ENCODE results near the gene RETN.

DNA sequence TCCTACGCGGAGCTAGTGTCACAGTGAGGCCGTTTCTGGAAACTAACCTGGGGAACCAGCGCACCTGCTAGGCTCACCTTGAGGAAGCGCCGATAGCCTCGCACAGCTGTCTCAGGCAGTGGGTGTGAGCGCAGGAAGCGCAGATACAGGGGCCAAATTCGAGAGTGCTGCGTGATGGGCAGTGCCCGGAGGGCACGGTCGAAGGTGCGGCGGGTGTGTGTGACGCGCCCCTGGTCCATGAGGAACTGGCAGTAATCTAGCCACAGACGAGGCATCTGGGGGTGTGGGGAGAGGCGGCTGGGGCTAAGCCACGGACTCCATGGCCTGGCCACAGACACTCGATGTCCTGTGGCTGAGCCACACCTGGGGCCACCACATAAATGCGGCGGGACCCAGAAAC is 41.7 kb upstream of the RETN start:
- TF ChIP-seq, protein P1, sequence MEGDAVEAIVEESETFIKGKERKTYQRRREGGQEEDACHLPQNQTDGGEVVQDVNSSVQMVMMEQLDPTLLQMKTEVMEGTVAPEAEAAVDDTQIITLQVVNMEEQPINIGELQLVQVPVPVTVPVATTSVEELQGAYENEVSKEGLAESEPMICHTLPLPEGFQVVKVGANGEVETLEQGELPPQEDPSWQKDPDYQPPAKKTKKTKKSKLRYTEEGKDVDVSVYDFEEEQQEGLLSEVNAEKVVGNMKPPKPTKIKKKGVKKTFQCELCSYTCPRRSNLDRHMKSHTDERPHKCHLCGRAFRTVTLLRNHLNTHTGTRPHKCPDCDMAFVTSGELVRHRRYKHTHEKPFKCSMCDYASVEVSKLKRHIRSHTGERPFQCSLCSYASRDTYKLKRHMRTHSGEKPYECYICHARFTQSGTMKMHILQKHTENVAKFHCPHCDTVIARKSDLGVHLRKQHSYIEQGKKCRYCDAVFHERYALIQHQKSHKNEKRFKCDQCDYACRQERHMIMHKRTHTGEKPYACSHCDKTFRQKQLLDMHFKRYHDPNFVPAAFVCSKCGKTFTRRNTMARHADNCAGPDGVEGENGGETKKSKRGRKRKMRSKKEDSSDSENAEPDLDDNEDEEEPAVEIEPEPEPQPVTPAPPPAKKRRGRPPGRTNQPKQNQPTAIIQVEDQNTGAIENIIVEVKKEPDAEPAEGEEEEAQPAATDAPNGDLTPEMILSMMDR (IDR thresholded peaks at IDR 0.05) = no peak
- TF ChIP-seq SIN3A (IDR thresholded peaks at IDR 0.05; ENCODE audit: borderline replicate concordance, insufficient read depth, low read depth, low read length) (no peak), POLR2AphosphoS5 (IDR thresholded peaks at IDR 0.05; ENCODE audit: low read depth, low read length) (no peak)
